HG02678 (cell line): ENCODE results near the gene BOC.

Source experiments
- ATAC-seq: cut with Tn5 transposase; IDR thresholded peaks from one replicate; pipeline ENCODE4 v1.9.1; 2021; ENCODE audit warnings: mild to moderate bottlenecking, moderate library complexity; ENCODE audit not compliant: unreplicated experiment

The BOC gene

GRCh38 chr3:113268942-113269341 lies 57.6 kb downstream of the BOC start:
- ATAC-seq = no peak

- ATAC-seq = no peak
Observed at GRCh38 chr3:113269661-113270060, 58.3 kb downstream of the BOC start.

- ATAC-seq = no peak
Observed at GRCh38 chr3:113270068-113270467, 58.7 kb downstream of the BOC start.

- no peak for ATAC-seq
Observed at GRCh38 chr3:113270786-113271185, 59.4 kb downstream of the BOC start.

- ATAC-seq = no peak
Observed at GRCh38 chr3:113271189-113271588, 59.8 kb downstream of the BOC start.

- no peak for ATAC-seq
Observed at GRCh38 chr3:113271594-113272384, 60.4 kb downstream of the BOC start.

GRCh38 chr3:113272385-113272779 lies 61.0 kb downstream of the BOC start:
- ATAC-seq = no peak

- no peak for ATAC-seq
Observed at GRCh38 chr3:113273011-113273410, 61.7 kb downstream of the BOC start.

GRCh38 chr3:113273604-113274378 lies 62.4 kb downstream of the BOC start:
- ATAC-seq = no peak

GRCh38 chr3:113274425-113275257 lies 63.3 kb downstream of the BOC start:
- ATAC-seq = no peak

GRCh38 chr3:113275258-113275556 lies 63.9 kb downstream of the BOC start:
- no peak for ATAC-seq

GRCh38 chr3:113275583-113275928 lies 64.2 kb downstream of the BOC start:
- ATAC-seq = no peak

- peak; percentile 78 for ATAC-seq
Observed at GRCh38 chr3:113275929-113276750, 64.8 kb downstream of the BOC start.

- ATAC-seq = no peak
Observed at GRCh38 chr3:113276751-113277080, 65.4 kb downstream of the BOC start.

- ATAC-seq = no peak
Observed at GRCh38 chr3:113277414-113277813, 66.1 kb downstream of the BOC start.

GRCh38 chr3:113277941-113278598 lies 66.7 kb downstream of the BOC start:
- ATAC-seq = no peak

GRCh38 chr3:113278599-113278955 lies 67.2 kb downstream of the BOC start:
- ATAC-seq = no peak

GRCh38 chr3:113279686-113280085 lies 68.3 kb downstream of the BOC start:
- ATAC-seq = no peak

GRCh38 chr3:113283306-113283705 lies 71.9 kb downstream of the BOC start:
- no peak for ATAC-seq

GRCh38 chr3:113284453-113285050 lies 73.2 kb downstream of the BOC start:
- no peak for ATAC-seq
